Measurements from ENCODE around the gene RGS7.

Gene RGS7

GRCh38 chr1:241356519-241357365, at the start of gene RGS7:
TSS of gene RGS7 (minus strand) at chr1:241357205.
- DNase-seq: no peak

DNA sequence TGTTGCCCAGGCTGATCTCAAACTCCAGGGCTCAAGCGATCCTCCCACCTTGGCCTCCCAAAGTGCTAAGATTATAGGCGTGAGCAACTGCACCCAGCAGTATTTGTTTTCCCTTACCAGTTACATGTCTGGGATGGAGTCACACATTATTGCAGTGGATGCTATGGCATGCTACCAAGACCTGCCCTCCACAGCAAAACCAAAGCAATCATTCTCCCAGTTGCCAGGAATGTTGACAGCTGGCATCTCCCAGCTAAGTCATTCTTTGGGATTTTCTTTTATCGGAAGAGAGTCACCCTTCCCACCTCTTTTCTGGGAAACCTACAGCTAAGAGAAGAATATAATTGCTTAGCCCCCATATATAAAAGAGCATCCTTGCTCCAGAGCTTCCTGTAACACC, 49.4 kb upstream of the RGS7 start:
- DNase-seq: no peak

DNA sequence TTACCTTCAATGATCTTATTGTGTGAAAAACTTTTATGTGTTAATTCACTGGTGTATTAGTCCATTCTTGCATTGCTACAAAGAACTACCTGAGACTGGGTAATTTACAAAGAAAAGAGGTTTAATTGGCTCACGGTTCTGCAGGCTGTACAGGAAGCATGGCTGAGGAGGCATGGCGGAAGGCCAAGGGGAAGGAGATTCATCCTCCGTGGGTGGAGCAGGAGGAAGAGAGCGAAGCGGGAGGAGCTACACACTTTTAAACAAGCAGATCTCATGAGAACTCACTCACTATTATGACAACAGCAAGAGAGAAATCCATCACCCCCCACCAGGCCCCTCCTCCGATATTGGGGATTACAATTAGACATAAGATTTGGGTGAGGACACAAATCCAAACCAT, 44.2 kb upstream of the RGS7 start:
- no peak for DNase-seq

DNA sequence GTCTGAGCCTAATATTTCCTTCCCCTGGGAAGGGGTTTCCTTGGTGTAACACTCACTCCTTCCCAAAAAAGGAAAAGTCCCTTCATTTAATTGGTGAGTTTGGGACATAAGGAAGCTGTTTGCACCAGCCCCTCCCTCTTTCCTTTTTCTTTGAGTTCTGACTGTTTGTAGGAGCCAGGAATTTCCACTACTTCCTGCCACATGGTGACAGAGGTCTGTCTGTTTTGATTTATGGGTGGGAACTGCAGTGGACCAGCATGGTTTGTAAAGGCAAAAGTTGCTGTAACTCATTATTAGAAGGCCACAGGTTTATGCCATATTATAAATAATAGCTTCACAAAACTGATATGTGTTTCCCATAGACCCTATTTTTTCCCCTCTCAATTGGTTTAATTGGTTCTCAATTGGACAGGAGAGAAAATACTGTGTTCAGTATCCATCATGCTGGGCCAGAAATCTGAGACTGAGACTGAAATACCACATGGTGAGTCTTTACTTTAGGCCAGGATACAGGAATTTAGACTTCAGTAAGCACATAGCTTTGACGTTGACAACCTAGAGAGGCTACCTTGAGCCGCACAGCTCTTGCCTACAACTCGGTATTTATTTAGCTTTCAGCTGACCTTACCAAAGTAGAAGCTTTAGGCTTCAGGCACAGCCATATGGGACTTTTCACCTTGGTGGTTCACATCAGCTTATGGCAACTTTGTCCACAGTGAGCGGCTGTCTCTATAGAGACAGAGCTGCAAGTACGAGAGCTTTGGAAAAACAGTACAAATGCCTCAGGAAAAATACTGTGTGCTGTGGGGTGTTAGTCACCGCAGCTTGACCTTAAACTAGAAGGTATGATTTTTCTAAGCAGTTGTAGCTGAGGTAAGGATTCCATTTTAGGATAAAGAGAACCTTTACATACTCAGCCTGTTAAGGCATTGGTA, 40.0 kb upstream of the RGS7 start:
- no peak for DNase-seq

DNA sequence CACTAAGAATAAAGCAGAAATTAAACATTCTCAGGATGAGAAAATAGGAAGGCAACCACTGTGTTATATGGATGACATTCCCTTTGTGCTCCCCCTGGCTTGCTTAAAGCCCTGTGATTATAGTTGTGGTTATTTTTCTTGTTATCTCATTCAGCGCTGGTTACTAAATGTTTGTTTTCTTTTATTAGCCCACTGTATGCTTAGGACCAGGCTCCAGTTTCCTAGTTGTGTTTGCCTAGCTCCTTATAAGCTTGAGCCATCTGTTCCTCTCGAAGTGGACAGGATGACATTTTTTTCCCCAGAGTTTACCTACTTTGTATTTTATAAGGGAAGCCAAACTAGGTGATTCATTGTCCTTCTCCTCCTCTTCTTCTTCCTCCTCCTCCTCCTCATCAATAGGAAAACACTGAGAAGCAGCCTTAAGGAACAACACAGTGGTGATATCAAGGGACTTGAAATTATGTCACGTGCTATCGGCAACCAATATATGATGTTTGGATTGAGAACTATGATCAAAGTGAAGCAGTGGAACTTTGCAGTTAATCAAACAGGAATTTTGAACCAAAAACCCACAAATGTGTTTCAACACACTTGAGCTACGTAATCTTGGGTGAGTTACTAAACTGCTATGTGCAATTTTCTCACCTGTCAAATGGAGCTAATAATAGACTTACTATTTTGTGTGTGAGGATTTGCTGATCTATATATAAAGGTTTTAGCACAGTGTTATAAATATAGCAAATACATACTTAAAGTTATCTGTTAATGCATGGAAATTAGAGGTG, 35.1 kb upstream of the RGS7 start:
- no peak for DNase-seq

- DNase-seq: no peak
These were observed 33.5 kb upstream of the RGS7 start for GRCh38 chr1:241390526-241390925.

GRCh38 chr1:241389400-241389799, 32.4 kb upstream of the RGS7 start:
- no peak for DNase-seq

DNA sequence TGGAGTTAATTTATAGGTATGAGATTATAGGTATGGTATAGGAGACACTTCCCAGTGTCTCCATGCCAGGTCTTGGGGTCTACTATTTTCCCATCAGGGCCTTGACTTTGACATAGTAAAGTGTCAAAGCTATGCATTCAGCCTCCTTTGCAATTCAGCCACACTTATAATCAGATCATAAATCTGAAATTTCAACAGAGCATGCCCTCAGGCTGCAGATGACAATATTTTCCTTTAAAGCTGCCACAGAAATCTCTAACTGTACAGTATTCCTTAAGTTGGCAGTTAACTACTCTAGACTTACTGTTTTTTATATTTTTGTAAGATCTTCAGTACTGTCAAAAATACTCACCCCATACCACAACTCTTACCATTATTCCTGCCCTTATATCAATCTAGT, 30.2 kb upstream of the RGS7 start:
- no peak for DNase-seq

GRCh38 chr1:241376701-241377100, 19.7 kb upstream of the RGS7 start:
- DNase-seq: no peak

GRCh38 chr1:241375886-241376285, 18.9 kb upstream of the RGS7 start:
- DNase-seq: no peak

GRCh38 chr1:241366196-241366595, 9.2 kb upstream of the RGS7 start:
- no peak for DNase-seq

- no peak for DNase-seq
These were observed 5.3 kb upstream of the RGS7 start for GRCh38 chr1:241362350-241362749.

DNA sequence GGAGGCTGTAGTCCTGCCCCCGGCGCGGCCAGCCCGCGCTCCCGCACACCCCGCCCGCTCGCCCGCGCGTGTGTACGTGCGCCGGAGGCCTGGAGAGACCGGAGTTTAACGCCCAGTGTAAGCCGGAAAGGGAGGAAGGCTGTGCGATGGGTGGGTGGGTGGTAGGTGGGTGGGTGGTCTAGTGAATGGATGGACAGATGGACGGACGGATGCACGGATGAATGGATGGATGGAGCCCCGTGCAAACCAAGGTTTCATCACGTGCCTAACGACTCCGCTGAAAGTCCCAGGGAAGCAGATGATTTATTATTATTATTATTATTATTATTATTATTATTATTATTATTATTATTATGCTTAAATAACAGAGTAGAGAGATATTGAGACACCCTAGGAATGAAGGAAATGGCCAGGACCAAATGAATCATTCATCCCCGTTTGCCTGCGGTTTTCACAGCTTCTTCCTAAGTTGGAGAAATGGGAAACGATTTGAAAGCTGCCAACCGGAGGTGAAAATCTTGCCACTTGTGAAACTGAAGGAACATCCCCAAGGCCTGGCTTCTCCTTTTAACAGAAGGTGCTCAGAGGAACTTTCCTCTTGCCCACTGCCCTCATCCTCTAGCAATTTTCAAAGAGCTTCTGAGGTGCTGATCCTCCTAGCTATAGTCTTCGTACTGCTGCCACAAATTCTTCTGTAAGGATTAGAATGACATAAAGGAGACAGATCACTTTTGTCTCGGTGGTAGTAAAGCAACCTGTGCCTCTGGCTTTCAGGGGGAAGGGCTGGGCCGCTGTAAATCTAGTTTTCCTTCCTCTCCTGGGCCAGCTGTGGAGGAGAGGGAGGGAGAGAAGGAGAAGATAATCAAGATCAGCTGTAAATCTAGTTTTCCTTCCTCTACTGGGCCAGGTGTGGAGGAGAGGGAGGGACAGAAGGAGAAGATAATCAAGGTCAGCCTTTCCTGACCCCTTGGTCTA, 648 bp upstream of the RGS7 start:
- DNase-seq: no peak

- DNase-seq: no peak
These were observed 852 bp downstream of the RGS7 start for GRCh38 chr1:241356187-241356518.

DNA sequence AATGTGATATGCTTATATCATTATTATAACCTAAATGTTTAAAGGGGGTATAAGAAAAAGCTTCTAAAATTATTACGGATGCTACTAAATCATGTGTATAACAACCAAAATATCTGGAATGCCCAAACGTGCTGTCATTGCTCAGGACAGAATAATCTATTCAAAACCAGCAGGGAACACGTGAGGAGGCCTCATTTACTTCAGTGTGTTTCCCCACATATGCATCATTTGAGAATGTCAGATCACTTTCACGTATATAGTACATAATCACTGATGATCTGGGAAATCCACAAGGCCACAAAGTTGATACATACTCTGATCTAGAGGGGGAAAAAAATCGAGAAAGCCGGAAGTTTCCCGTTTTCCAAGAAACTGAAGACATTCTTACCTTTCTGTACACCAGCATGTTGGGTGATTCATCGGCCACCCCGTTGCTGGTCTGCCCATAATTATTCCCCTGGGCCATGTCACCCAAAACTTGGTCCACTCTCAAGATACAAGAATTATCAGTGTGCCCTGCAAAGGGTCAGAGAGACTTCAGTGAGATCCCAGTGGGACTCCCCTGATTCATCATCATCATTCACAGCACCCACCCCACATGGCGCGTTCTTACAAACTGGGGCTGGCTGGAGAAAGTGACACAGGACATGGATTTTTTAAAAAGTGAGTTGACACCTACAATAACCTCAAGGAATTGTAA, 1.5 kb downstream of the RGS7 start:
- no peak for DNase-seq

DNA sequence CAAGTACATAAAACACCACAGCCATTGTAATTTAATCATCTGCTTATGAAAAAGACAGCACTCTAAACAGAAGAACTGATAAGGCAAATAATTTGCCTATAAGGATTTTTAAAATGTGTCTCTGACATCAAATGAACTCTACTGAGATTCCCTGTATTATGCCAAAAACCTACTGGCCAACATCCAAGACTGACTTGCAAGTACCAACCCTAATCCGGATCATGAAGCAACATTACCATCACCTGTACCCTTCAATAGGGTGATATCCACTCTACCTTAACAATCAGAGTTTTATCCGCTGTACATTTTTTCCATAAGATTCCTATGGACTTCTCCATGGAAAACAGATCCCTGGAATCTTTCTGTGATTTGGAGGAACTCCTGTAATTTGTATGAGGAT, 4.6 kb downstream of the RGS7 start:
- no peak for DNase-seq

DNA sequence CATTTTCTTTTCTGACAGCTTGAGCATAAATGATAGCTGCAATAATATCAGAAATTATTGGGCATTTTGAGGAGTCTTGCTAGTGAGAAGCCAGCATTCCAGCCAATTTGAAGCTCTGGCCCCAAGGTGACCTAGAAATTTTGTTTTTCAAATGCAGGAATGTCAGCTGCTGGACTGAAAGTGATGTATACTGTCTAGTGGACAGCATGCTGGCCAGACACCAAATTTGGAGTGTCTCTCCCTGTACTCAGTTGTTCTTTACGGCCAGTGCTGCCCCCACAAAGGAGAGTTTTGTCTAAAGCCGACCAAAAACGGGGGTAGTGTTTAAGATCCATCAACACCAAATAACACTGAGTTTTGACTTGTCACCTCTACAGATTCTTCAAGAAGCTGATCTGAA, 5.2 kb downstream of the RGS7 start:
- DNase-seq: no peak

DNA sequence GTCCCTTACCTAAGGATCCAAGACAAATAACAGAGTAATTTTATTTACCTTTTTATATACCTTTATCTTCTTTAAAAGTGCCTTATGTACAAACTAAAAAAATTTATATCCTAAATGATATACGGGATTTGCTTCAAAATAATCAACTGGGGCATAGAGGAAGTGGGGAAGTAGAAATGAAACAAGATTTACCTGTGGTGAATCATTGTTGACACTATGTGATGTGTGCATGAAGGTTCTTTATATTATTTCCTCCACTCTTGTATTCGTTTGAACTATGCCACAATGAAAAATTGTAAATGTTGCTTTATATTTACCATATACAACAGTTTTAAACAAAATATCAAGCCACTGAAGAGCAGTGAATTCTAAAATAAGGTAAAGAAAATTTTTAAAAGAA, 13.0 kb downstream of the RGS7 start:
- DNase-seq: no peak

DNA sequence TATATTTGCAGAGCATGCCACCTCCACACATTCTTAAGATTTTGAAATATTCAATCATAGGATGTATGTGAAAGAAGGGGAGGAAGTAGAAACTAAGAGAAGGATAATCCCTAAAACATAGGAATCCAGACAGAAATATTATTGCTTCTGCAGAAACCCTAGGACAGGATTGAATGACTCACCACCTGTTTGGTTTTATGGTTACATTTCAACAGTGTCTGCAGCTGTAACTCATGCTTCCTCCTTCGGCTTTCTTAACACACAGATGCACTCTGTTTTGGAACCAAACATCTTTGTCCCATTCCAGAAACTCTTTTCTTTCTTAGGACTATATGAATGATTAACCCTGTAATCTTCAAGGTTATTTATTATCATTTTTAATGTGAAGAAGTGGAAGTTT, 20.7 kb downstream of the RGS7 start:
- DNase-seq: no peak

GRCh38 chr1:241332987-241333386, 24.0 kb downstream of the RGS7 start:
- no peak for DNase-seq

- DNase-seq: no peak
These were observed 25.0 kb downstream of the RGS7 start for GRCh38 chr1:241332037-241332409.
